GM12873 (cell line): Measurements from ENCODE around the gene RAB6A.

Experiments used
- CTCF ChIP-seq: IDR thresholded peaks from 2 replicates; pipeline ENCODE4 v1.5.1; 2012; ENCODE audit warnings: low read depth, mild to moderate bottlenecking, moderate library complexity, low read length, control low read depth; ENCODE audit not compliant: insufficient read depth; ENCODE audit errors: missing control alignments

RAB6A gene

DNA sequence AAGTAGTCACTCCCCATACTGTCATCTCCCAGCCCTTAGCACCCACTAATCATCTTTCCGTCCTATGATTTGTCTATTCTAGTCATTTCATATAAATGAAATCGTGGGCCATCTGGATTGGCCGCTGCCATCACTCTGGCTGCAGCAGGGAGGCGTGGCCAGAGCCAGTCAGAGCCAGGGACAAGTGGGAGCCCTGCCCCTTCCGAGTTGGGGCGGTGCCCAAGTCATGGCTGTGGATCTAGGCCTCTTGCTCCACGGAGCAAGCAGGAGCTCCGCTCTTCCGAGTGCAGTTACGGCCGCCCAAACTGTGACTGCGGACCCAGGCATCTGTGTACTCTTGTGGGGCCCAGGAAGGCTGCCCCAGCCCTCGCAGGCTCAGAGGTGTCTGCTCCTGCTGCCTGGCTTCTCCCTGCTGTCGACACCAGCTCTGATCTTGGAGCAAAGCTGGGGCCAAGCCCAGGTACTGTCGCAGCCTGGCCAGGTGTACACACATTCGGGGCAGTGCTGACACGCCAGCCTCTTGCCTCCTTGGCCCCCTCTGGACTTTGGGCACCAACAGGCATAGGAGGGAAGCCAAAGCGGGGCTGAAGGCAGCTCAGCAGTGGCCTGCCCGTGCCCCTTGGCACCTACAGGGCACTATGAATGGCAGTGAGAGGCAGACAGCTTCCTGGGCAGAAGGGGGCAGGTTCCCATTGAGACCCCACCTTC, 35.2 kb upstream of the RAB6A start:
- TF ChIP-seq CTCF = no peak

- TF ChIP-seq CTCF = no peak
Observed at GRCh38 chr11:73792584-73792983, 31.7 kb upstream of the RAB6A start.

DNA sequence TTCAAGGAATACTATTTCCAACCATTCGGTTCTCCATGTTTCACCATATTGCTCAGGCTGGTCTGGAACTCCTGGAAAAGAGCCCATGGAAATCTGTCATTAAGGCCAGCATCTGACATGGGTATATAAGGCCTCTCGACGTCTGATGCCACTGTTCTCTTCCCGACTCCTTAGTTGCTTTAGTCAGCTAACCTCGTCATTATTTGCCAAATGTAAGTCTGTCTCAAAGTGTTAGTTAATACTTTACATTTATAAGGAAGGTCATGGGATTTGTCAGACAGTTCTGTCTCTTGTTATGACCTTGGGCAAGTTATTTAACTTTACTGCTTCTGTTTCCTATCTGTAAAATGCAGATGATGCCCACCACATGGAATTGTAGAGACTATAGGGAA, 28.4 kb upstream of the RAB6A start:
- no peak for TF ChIP-seq CTCF

GRCh38 chr11:73787643-73788558, 27.0 kb upstream of the RAB6A start, which contains the start of gene MRPL48:
TSS of gene MRPL48 (plus strand) at chr11:73787874. CDS start at chr11:73787972, 98 bp downstream.
- no peak for TF ChIP-seq CTCF

DNA sequence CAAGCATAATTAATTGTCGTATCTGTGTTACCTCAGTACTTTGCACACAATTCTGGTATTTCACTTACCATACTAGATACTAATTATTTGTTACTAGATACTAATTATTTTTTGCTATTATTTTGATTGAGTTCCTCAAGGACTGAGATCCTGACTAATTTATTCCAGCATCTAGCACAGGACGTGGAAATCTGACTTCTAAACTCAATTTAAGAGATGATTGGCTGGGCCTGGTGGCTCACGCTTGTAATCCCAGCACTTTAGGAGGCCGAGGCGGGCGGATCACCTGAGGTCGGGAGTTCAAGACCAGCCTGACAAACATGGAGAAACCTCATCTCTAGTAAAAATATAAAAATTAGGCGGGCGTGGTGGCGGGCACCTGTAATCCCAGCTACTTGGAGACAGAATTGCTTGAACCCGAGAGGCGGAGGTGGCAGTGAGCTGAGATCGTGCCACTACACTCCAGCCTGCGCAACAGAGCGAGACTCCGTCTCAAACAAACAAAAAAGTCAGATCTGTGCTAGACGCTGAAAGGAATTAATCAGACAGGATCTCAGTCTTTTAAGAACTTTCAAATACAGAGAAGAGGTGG, 26.3 kb upstream of the RAB6A start:
- no peak for TF ChIP-seq CTCF

DNA sequence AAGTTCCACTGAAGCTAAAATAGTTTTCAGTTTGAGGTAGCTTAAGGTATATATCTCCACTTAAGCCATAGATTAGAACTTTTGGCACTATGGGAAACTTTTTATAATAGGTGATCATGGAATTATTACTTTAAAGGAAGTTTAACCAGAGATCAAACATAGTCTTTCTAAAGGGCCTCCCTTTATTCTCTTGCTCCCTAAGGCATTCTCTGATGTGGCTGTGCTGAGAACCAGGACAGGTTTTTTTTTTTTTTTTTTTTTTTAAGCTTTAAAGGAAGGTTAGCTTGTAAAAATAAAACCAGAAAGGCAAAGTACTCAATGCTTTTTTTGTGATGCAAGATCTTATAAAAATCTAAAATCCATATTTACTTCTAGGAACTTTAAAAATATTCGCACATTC, 23.9 kb upstream of the RAB6A start:
- no peak for TF ChIP-seq CTCF

DNA sequence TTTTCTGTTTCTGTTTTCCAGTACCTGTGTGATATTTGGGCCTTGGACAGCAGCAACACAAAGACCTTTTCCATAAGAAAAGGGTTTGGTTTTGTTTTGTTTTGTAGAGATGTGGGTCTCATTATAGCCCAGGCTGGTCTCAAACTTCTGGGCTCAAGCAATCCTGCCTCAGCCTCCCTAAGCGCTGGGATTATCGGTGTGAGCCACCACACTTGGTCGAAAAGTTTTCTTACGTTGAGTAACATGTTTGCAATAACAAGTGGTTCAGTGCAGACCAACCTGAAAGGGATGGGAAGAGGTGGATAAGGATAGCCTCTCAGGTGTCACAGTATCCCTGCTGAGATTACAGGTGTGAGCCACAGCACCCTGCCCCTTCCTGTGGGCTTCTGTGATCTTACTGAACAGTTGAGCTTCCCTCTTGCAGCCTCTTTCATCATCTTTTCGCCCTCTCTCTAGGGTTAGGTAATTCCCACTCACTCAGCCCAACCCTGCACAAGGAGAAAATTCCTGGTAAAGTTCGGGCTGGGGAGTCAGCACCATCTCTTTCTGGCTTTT, 23.3 kb upstream of the RAB6A start:
- no peak for TF ChIP-seq CTCF
